ENCODE measurements around the gene TCF3. TPM values are rescaled to one million over a fixed set of nuclear protein-coding genes. Genes with fewer than 3 reads are reported as not detected.

Gene TCF3
- total and polyA plus RNA-seq, 12 donors = 8.5 to 96.0 (median 42.0) TPM

DNA sequence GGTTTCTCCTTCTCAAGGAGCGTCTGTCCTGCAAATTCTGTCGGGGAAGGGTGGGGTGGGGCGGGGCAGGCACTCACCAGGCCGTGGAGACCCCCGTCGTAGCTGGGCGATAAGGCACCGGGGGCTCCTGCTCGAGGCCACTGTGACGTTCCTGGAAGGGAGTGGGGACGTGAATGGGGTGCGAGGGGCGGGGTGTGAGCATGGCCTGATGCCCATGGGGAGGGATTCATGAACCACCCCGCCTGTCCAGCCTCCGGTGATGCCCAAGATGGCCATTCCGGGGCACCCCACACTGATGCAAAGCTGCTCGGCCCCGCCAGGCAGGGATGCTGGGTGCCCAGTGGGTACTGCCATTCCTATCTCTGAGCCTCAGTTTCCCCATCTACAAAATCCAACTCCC, 32.7 kb downstream of the TCF3 start:
- no peak for TF ChIP-seq POLR2A (IDR thresholded peaks at IDR 0.05)
- TF ChIP-seq, protein P1, sequence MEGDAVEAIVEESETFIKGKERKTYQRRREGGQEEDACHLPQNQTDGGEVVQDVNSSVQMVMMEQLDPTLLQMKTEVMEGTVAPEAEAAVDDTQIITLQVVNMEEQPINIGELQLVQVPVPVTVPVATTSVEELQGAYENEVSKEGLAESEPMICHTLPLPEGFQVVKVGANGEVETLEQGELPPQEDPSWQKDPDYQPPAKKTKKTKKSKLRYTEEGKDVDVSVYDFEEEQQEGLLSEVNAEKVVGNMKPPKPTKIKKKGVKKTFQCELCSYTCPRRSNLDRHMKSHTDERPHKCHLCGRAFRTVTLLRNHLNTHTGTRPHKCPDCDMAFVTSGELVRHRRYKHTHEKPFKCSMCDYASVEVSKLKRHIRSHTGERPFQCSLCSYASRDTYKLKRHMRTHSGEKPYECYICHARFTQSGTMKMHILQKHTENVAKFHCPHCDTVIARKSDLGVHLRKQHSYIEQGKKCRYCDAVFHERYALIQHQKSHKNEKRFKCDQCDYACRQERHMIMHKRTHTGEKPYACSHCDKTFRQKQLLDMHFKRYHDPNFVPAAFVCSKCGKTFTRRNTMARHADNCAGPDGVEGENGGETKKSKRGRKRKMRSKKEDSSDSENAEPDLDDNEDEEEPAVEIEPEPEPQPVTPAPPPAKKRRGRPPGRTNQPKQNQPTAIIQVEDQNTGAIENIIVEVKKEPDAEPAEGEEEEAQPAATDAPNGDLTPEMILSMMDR (IDR thresholded peaks at IDR 0.05) = no peak
- WGBS, 4 donors = 92 to 97% (median 94%) methylated on average over 10 to 18 of the region's 18 CpGs
- Histone ChIP-seq H3K36me3 (replicated peaks in 1 of 2) (peaks cover 0 to 20% of the 10 kb centered on the region in 2 donors), H3K27ac (no peak overlapping the region), H3K4me1 (replicated peaks in 1 of 2) (no peaks in the 10 kb centered on the region), H3K9me3 (replicated peaks in 1 of 3) (no peaks in the 10 kb centered on the region), H3K4me3 (no peak overlapping the region), H3K27me3 (no peaks in the 10 kb centered on the region)
- intact Hi-C loops (cut with DNase I) = no loop called here
- no peak for DNase-seq

DNA sequence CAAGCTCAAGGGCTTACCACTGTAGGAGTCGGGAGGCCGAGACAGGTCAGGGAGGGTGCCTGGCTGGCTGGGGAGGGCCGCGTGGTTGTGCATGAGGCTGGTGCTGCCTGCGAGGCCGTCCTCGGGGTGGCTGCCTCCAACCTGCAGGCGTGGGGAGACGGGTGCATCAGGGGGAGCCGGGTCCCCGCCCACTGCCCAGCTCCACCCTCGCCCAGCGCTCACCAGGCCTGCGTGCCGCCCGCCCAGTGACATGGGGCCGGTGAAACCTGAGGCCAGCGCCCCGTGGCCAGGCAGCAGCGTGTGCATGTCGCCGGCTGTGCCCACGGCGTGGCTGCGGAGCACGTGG, 33.3 kb downstream of the TCF3 start:
- intact Hi-C loops (cut with DNase I) = no loop called here
- Histone ChIP-seq H3K27me3 (no peaks in the 10 kb centered on the region), H3K4me1 (replicated peaks in 1 of 2) (no peaks in the 10 kb centered on the region), H3K36me3 (replicated peaks in 1 of 2) (peaks cover 0 to 26% of the 10 kb centered on the region in 2 donors), H3K9me3 (replicated peaks in 1 of 3) (no peaks in the 10 kb centered on the region), H3K4me3 (no peak overlapping the region), H3K27ac (no peak overlapping the region)
- DNase-seq = no peak
- TF ChIP-seq, protein P1 (IDR thresholded peaks at IDR 0.05) = no peak
- no peak for TF ChIP-seq POLR2A (IDR thresholded peaks at IDR 0.05)
- 96 to 97% (median 97%) methylated on average over 6 to 26 of the region's 26 CpGs; no CpG with 5 or more reads in 1 of the 4 donors for WGBS, 4 donors

DNA sequence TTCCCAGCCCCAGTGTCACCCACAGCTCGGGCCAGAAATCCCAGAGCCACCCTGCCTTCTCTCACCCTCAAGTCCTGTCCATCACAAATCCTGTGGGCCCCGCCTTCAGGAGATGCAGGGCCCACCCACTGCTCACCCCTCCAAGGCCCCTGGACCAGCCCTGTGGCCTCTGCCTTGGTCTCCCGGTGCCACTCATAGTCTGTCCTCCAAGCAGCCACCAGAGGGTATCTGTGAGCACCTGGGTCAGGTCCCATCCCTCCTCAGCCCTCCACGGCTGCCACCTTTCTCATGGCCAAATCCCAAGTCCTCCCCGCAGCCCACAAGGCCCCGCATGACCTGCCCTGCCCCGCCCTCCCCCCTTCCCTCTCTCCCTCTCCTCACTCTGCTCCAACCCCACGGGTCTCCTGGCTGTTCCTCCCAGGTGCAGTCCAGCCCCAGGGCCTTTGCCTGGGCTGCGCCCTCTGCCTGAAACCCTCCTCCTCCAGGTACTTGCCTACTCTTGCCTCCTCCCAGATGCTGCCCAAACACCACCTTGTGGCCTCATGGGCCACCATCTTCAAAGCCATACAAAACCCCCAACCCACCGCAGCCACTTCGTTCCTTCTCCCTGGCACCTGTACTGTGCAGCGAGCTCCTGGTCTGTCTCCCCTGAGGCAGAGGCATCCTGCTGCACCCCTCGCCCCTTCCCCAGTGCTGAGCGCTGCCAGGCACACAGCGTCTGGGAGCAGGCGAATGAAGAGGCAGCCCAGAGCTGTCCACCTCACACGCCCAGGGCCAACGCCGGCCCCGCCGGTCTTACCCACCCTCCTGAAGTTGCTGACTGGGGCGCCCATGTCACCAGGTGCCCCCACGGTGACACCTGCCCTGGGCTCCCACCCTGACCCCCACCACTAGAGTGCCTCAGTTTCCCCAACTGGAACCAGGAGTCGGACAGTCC, 34.0 kb downstream of the TCF3 start:
- TF ChIP-seq, protein P1 (IDR thresholded peaks at IDR 0.05) = peak in 4 of 6 experiments; percentile 6 to 42 (median 40)
- TF ChIP-seq POLR2A (IDR thresholded peaks at IDR 0.05) = no peak
- H3K27ac ChIP-seq = no peak overlapping the region
- H3K27me3 ChIP-seq = no peaks in the 10 kb centered on the region
- WGBS, 4 donors = 74 to 85% (median 81%) methylated on average over 11 to 24 of the region's 24 CpGs
- intact Hi-C loops (cut with DNase I) = no loop called here
- H3K4me1 ChIP-seq (replicated peaks in 1 of 2) = no peaks in the 10 kb centered on the region
- peak in 3 of 7 donors; percentile 30 to 48 (median 47) for DNase-seq
- no peak overlapping the region for H3K4me3 ChIP-seq
- peaks cover 0 to 33% of the 10 kb centered on the region in 2 donors for H3K36me3 ChIP-seq (replicated peaks in 1 of 2)
- no peaks in the 10 kb centered on the region for H3K9me3 ChIP-seq (replicated peaks in 1 of 3)

DNA sequence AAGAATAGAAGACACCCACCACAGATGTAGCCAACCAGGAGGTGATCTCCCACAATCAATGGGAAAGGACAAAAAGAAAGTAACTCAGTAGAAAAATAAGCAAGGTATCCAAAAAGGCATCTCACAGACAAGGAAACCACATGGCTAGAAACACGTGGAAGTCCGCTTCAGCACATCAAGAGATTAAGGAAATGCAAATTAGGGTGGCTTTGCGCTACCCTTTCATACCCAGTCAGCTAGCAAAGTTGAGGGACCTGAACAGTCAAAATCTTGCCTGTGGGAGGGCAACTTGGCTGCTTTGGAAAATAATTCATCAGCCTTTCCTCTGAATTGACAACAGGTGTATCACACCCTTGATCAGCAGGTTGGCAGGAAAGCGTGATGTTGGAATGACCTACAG, 35.5 kb downstream of the TCF3 start:
- peaks cover 0 to 40% of the 10 kb centered on the region in 2 donors for H3K36me3 ChIP-seq (replicated peaks in 1 of 2)
- intact Hi-C loops (cut with DNase I) = no loop called here
- 70 to 79% (median 78%) methylated on average over 4 of the region's 4 CpGs for WGBS, 4 donors

More for the DNA sequence above, 35.5 kb downstream of the TCF3 start:
- TF ChIP-seq, protein P1 (IDR thresholded peaks at IDR 0.05) = no peak
- no peak for TF ChIP-seq POLR2A (IDR thresholded peaks at IDR 0.05)
- H3K4me1 ChIP-seq (replicated peaks in 1 of 2) = no peaks in the 10 kb centered on the region
- no peaks in the 10 kb centered on the region for H3K9me3 ChIP-seq (replicated peaks in 1 of 3)
- DNase-seq = no peak
- H3K4me3 ChIP-seq = no peak overlapping the region
- H3K27ac ChIP-seq = peak overlapping the region in 3 of 5 donors; percentile 9 to 45 (median 37)
- H3K27me3 ChIP-seq = no peaks in the 10 kb centered on the region

Measured in adrenal gland (tissue), 12 donors.